GM12875 (cell line): ENCODE data around the gene FOXN3.

Experiments used
- H3K4me3 ChIP-seq: one replicate; pipeline ENCODE4 v1.5.1; 2011; ENCODE audit warnings: low read depth, low read length, control low read depth
- TF ChIP-seq, protein P1 (sequence below): IDR thresholded peaks from 2 replicates; pipeline ENCODE4 v1.5.1; 2011; ENCODE audit warnings: low read depth, mild to moderate bottlenecking, control low read depth, inconsistent platforms, low read length, moderate library complexity, borderline replicate concordance; ENCODE audit not compliant: insufficient read depth

The FOXN3 gene

GRCh38 chr14:89182326-89182725 lies 234.7 kb downstream of the FOXN3 start:
- TF ChIP-seq, protein P1, sequence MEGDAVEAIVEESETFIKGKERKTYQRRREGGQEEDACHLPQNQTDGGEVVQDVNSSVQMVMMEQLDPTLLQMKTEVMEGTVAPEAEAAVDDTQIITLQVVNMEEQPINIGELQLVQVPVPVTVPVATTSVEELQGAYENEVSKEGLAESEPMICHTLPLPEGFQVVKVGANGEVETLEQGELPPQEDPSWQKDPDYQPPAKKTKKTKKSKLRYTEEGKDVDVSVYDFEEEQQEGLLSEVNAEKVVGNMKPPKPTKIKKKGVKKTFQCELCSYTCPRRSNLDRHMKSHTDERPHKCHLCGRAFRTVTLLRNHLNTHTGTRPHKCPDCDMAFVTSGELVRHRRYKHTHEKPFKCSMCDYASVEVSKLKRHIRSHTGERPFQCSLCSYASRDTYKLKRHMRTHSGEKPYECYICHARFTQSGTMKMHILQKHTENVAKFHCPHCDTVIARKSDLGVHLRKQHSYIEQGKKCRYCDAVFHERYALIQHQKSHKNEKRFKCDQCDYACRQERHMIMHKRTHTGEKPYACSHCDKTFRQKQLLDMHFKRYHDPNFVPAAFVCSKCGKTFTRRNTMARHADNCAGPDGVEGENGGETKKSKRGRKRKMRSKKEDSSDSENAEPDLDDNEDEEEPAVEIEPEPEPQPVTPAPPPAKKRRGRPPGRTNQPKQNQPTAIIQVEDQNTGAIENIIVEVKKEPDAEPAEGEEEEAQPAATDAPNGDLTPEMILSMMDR: no peak
- H3K4me3 ChIP-seq: no peak overlapping the region

GRCh38 chr14:89180546-89180945 lies 236.5 kb downstream of the FOXN3 start:
- TF ChIP-seq, protein P1: no peak
- H3K4me3 ChIP-seq: no peak overlapping the region

- no peak overlapping the region for H3K4me3 ChIP-seq
- TF ChIP-seq, protein P1: no peak
These were observed 237.1 kb downstream of the FOXN3 start for GRCh38 chr14:89179891-89180404.

- TF ChIP-seq, protein P1: no peak
- no peak overlapping the region for H3K4me3 ChIP-seq
These were observed 238.1 kb downstream of the FOXN3 start for GRCh38 chr14:89178800-89179535.

DNA sequence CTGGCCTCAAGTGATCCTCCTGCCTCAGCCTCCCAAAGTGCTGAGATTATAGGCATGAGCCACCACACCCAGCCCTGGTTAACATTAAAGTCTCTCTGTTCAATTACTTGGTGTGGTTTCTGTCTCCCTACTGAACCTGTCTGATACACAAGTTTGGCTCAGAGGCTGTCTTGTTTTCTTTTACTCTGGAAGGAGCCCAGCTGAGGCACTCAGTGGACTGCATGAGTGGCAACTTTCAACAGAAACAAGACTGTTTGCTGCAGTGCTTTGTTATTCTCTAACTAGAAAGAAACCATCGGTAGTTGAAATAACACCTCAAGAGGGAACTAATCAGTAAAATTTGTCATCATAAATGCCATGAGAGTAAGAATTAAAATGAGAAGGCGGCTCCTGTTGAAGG lies 238.7 kb downstream of the FOXN3 start:
- TF ChIP-seq, protein P1: no peak
- H3K4me3 ChIP-seq: no peak overlapping the region

DNA sequence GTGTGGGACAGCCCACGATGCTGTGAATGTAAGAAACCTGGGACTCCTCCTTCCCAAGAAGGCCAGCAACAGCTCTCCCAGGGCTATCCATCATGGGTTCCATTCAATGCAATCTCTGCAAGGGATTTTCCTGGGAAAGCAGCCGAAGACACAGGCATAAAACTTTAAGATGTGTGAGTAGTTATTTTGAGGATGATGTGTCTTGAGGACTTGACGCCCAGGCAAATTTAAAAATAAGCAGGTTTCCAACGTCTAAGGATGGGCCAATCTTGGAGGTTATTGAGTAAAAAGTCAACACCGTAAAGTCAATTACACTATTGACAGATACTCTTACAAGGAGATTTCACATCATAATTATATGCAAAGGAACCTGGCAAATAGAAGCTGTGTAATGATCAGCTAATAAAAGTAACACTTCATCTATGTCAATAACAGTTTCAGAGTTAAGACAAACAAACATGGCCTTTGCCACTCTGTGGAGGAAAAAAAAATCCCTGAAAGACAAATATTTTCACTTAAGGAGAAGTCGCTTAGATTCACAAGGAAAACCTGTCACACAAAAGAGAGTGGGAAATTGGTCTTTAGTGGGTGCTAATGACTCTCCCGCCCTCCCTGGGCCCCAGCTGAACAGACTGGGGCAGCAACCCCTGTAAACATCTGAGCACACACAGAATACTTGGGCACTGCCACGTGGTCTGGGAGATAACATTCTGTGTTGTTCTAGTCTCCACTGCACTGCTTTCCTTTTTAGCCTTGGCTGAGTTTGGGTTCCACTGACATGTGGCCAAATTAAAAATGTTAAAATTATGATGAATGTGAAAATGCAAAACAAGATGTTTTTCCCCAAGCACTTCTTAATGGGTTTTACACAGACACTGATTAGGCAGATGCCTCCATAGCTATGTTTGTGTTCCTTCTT lies 240.9 kb downstream of the FOXN3 start:
- TF ChIP-seq, protein P1: no peak
- H3K4me3 ChIP-seq: no peak overlapping the region
